ENCODE results near the gene ECM1.
A peak's percentile ranks its signal among the peaks of the same experiment; 100 is the strongest.

ECM1 gene

GRCh38 chr1:150512846-150513245, 4.9 kb downstream of the ECM1 start:
- DNase-seq: no peak
- Histone ChIP-seq H3K27ac (ENCODE audit: low read depth, low read length) (no peak overlapping the region), H3K4me3 (ENCODE audit: low read length) (no peak overlapping the region), H4K5ac (ENCODE audit: low read length) (no peak overlapping the region), H2BK5ac (ENCODE audit: low read length) (no peak overlapping the region), H3K4me2 (ENCODE audit: low read length) (no peak overlapping the region), H3K23ac (ENCODE audit: low read length) (no peak overlapping the region), H2AK5ac (ENCODE audit: low read length) (no peak overlapping the region), H3K27me3 (ENCODE audit: insufficient read depth, low read length, poor library complexity) (no peaks in the 10 kb centered on the region), H3K9ac (ENCODE audit: low read length) (no peak overlapping the region), H3K36me3 (ENCODE audit: control insufficient read depth, insufficient read depth, low read length) (no peaks in the 10 kb centered on the region), H4K8ac (ENCODE audit: low read depth, low read length) (no peak overlapping the region), H3K79me2 (ENCODE audit: control insufficient read depth, insufficient read depth, low read length) (no peaks in the 10 kb centered on the region), H3K56ac (ENCODE audit: low read length) (no peak overlapping the region), H2BK120ac (ENCODE audit: low read depth, low read length) (no peak overlapping the region), H3K79me1 (ENCODE audit: low read length) (no peaks in the 10 kb centered on the region), H3K4me1 (ENCODE audit: control insufficient read depth, low read depth, low read length) (no peaks in the 10 kb centered on the region), H3K18ac (ENCODE audit: low read length) (no peak overlapping the region), H3K4ac (ENCODE audit: low read depth, low read length) (no peak overlapping the region), H2BK15ac (replicated peaks; ENCODE audit: low read depth) (no peak overlapping the region)
- whole genome bisulfite sequencing (ENCODE audit: extremely low coverage, insufficient coverage, low lambda C conversion rate): no CpG with 5 or more reads among the region's 2 CpGs

- H4K8ac ChIP-seq (ENCODE audit: low read depth, low read length): no peak overlapping the region
- H3K4ac ChIP-seq (ENCODE audit: low read depth, low read length): no peak overlapping the region
- H2AK5ac ChIP-seq (ENCODE audit: low read length): no peak overlapping the region
- no peak overlapping the region for H2BK120ac ChIP-seq (ENCODE audit: low read depth, low read length)
- H3K36me3 ChIP-seq (ENCODE audit: control insufficient read depth, insufficient read depth, low read length): no peaks in the 10 kb centered on the region
- no peaks in the 10 kb centered on the region for H3K79me1 ChIP-seq (ENCODE audit: low read length)
- H2BK15ac ChIP-seq (replicated peaks; ENCODE audit: low read depth): no peak overlapping the region
- H3K18ac ChIP-seq (ENCODE audit: low read length): no peak overlapping the region
- H3K4me3 ChIP-seq (ENCODE audit: low read length): no peak overlapping the region
- no peak overlapping the region for H3K27ac ChIP-seq (ENCODE audit: low read depth, low read length)
- H2BK5ac ChIP-seq (ENCODE audit: low read length): no peak overlapping the region
- H3K27me3 ChIP-seq (ENCODE audit: insufficient read depth, low read length, poor library complexity): no peaks in the 10 kb centered on the region
- no peak overlapping the region for H3K4me2 ChIP-seq (ENCODE audit: low read length)
- no peak overlapping the region for H3K56ac ChIP-seq (ENCODE audit: low read length)
- H3K4me1 ChIP-seq (ENCODE audit: control insufficient read depth, low read depth, low read length): no peaks in the 10 kb centered on the region
- no peak for DNase-seq
- H4K5ac ChIP-seq (ENCODE audit: low read length): no peak overlapping the region
- H3K23ac ChIP-seq (ENCODE audit: low read length): no peak overlapping the region
- WGBS (ENCODE audit: extremely low coverage, insufficient coverage, low lambda C conversion rate): no CpG with 5 or more reads among the region's 7 CpGs
- no peaks in the 10 kb centered on the region for H3K79me2 ChIP-seq (ENCODE audit: control insufficient read depth, insufficient read depth, low read length)
- no peak overlapping the region for H3K9ac ChIP-seq (ENCODE audit: low read length)
These were observed 5.5 kb downstream of the ECM1 start for GRCh38 chr1:150513351-150513791.

DNA sequence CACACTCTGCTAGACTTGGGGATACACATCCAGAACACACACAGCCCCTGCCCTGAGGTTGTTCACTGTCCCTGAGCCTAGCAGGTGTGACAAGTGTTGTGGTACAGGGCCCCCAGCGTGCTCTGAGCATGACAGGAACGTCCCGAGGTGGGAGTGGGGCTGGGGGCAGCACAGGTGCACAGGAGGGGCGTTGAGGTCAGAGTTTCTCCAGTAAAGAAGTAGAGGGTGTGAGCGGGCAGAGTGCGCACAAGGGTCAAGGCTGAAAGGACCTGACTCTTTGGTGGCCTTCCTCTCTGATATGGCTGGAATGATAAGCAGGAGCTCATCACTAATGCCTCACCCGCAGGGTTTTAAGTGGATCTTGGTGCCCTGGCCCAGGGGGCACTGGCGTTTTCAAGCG, 6.4 kb downstream of the ECM1 start:
- Histone ChIP-seq H3K4me2 (ENCODE audit: low read length) (no peak overlapping the region), H3K27ac (ENCODE audit: low read depth, low read length) (no peak overlapping the region), H3K4me1 (ENCODE audit: control insufficient read depth, low read depth, low read length) (no peaks in the 10 kb centered on the region), H3K56ac (ENCODE audit: low read length) (no peak overlapping the region), H3K79me1 (ENCODE audit: low read length) (no peaks in the 10 kb centered on the region), H3K4me3 (ENCODE audit: low read length) (no peak overlapping the region), H4K8ac (ENCODE audit: low read depth, low read length) (no peak overlapping the region), H3K23ac (ENCODE audit: low read length) (no peak overlapping the region), H3K27me3 (ENCODE audit: insufficient read depth, low read length, poor library complexity) (no peaks in the 10 kb centered on the region), H2AK5ac (ENCODE audit: low read length) (no peak overlapping the region), H3K18ac (ENCODE audit: low read length) (no peak overlapping the region), H3K79me2 (ENCODE audit: control insufficient read depth, insufficient read depth, low read length) (no peaks in the 10 kb centered on the region), H4K5ac (ENCODE audit: low read length) (no peak overlapping the region), H3K36me3 (ENCODE audit: control insufficient read depth, insufficient read depth, low read length) (no peaks in the 10 kb centered on the region), H2BK5ac (ENCODE audit: low read length) (no peak overlapping the region), H3K4ac (ENCODE audit: low read depth, low read length) (no peak overlapping the region), H3K9ac (ENCODE audit: low read length) (no peak overlapping the region), H2BK120ac (ENCODE audit: low read depth, low read length) (no peak overlapping the region), H2BK15ac (replicated peaks; ENCODE audit: low read depth) (no peak overlapping the region)
- no CpG with 5 or more reads among the region's 9 CpGs for WGBS (ENCODE audit: extremely low coverage, insufficient coverage, low lambda C conversion rate)
- DNase-seq: no peak

- Histone ChIP-seq H3K27me3 (ENCODE audit: insufficient read depth, low read length, poor library complexity) (no peaks in the 10 kb centered on the region), H3K4ac (ENCODE audit: low read depth, low read length) (peak overlapping the region; percentile 47), H3K4me2 (ENCODE audit: low read length) (peak overlapping the region; percentile 89), H2BK5ac (ENCODE audit: low read length) (no peak overlapping the region), H3K9ac (ENCODE audit: low read length) (peak overlapping the region; percentile 96), H2BK120ac (ENCODE audit: low read depth, low read length) (no peak overlapping the region), H3K4me1 (ENCODE audit: control insufficient read depth, low read depth, low read length) (no peaks in the 10 kb centered on the region), H3K36me3 (ENCODE audit: control insufficient read depth, insufficient read depth, low read length) (no peaks in the 10 kb centered on the region), H3K27ac (ENCODE audit: low read depth, low read length) (peak overlapping the region; percentile 34), H3K23ac (ENCODE audit: low read length) (no peak overlapping the region), H3K79me1 (ENCODE audit: low read length) (no peaks in the 10 kb centered on the region), H3K18ac (ENCODE audit: low read length) (peak overlapping the region; percentile 57), H4K5ac (ENCODE audit: low read length) (no peak overlapping the region), H2AK5ac (ENCODE audit: low read length) (no peak overlapping the region), H2BK15ac (replicated peaks; ENCODE audit: low read depth) (no peak overlapping the region), H3K56ac (ENCODE audit: low read length) (peak overlapping the region; percentile 97), H3K4me3 (ENCODE audit: low read length) (peak overlapping the region; percentile 73), H3K79me2 (ENCODE audit: control insufficient read depth, insufficient read depth, low read length) (no peaks in the 10 kb centered on the region), H4K8ac (ENCODE audit: low read depth, low read length) (no peak overlapping the region)
- DNase-seq: no peak
- no CpG with 5 or more reads among the region's 21 CpGs for WGBS (ENCODE audit: extremely low coverage, insufficient coverage, low lambda C conversion rate)
These were observed 7.0 kb downstream of the ECM1 start for GRCh38 chr1:150514913-150515327.

- Histone ChIP-seq H2BK120ac (ENCODE audit: low read depth, low read length) (no peak within 1 kb of the TSS), H3K18ac (ENCODE audit: low read length) (peak within 1 kb of the TSS; percentile 63), H3K4me1 (ENCODE audit: control insufficient read depth, low read depth, low read length) (no peaks in the 10 kb centered on the region), H3K56ac (ENCODE audit: low read length) (peak within 1 kb of the TSS; percentile 97), H4K8ac (ENCODE audit: low read depth, low read length) (no peak within 1 kb of the TSS), H3K9ac (ENCODE audit: low read length) (peak within 1 kb of the TSS; percentile 96), H3K23ac (ENCODE audit: low read length) (no peak within 1 kb of the TSS), H4K5ac (ENCODE audit: low read length) (no peak within 1 kb of the TSS), H2BK15ac (replicated peaks; ENCODE audit: low read depth) (no peak within 1 kb of the TSS), H3K4ac (ENCODE audit: low read depth, low read length) (peak within 1 kb of the TSS; percentile 47), H3K79me2 (ENCODE audit: control insufficient read depth, insufficient read depth, low read length) (no peaks in the 10 kb centered on the region), H2AK5ac (ENCODE audit: low read length) (no peak within 1 kb of the TSS), H3K27ac (ENCODE audit: low read depth, low read length) (peak within 1 kb of the TSS; percentile 34), H3K36me3 (ENCODE audit: control insufficient read depth, insufficient read depth, low read length) (no peaks in the 10 kb centered on the region), H3K79me1 (ENCODE audit: low read length) (no peaks in the 10 kb centered on the region), H3K27me3 (ENCODE audit: insufficient read depth, low read length, poor library complexity) (no peaks in the 10 kb centered on the region), H3K4me3 (ENCODE audit: low read length) (peak within 1 kb of the TSS; percentile 73), H3K4me2 (ENCODE audit: low read length) (peak within 1 kb of the TSS; percentile 89), H2BK5ac (ENCODE audit: low read length) (no peak within 1 kb of the TSS)
- DNase-seq: peak; percentile 98
- WGBS (ENCODE audit: extremely low coverage, insufficient coverage, low lambda C conversion rate): no CpG with 5 or more reads among the region's 54 CpGs
These were observed 7.6 kb downstream of the ECM1 start, which contains the start of gene FALEC for GRCh38 chr1:150515328-150516049. Gene FALEC, plus strand, starts transcription at chr1:150515752.

All from mesendoderm (in vitro differentiated cells).